GM15510 (cell line): ENCODE measurements around the gene VSIG10L2.

Experiments used
- POLR2A ChIP-seq: IDR thresholded peaks from 3 replicates; pipeline ENCODE4 v1.6.1; 2011; ENCODE audit warnings: borderline replicate concordance; ENCODE audit not compliant: insufficient read length; ENCODE audit errors: extremely low read depth

The VSIG10L2 gene

DNA sequence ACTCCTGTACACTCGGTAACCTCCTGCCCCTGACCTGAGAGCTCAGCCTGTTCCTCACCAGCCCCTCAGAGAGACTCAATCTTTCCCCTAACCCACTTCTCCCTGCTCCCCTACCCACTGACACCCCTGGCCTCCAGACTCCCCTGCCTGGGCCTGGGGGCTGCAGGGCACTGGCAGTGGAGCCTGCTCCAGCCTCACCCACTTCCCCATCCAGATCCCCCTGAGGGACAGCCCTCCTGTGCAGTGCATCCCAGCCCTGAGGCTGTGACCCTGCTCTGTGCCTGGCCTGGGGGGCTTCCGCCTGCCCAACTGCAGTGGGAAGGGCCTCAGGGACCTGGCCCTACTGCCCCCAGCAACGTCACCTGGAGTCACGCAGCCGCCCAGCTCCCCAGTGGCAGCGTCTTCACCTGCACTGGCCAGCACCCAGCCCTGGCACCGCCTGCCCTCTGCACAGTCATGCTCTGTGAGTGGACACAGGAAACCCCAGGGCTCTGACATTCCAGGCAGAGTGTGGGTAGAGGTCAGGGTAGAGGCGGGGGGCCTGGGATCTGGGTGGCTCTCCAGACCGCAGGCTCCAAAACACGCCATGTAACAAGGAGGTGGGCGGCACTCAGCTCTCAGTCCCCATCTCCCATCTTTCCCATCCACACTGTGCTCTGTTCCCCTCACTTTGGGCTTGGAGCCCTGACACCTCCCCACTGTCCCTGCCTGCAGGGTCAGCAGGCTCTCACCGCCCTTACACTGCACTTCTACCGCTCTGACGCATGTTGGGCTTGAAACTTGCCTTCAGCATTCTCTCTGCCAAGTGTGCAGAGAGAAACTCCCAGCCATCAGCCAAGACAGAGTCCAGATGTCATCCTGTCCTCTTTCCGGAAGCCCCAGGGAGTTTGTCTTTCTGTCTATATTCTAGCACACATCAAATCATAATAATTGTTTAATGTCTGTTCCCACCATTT, 5.1 kb downstream of the VSIG10L2 start:
- TF ChIP-seq POLR2A, result no peak

DNA sequence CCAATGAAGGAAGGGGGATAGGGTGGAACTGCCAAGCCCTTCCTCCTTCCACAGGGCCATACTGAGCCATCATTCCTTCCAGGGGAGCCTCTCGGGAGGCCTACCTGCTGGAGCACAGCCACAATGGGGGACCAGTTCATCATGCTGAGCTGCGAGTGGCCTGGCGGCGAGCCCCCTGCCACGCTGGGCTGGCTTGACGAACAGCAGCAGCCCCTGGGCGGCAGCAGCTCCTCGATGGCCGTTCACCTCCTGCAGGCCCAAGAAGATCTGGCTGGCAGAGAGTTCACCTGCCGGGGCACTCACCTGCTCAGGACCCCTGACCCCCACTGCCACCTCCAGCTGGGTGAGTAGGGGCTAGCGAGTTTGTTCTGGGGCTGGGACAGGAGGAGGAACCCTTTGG, 5.9 kb downstream of the VSIG10L2 start:
- no peak for TF ChIP-seq POLR2A

DNA sequence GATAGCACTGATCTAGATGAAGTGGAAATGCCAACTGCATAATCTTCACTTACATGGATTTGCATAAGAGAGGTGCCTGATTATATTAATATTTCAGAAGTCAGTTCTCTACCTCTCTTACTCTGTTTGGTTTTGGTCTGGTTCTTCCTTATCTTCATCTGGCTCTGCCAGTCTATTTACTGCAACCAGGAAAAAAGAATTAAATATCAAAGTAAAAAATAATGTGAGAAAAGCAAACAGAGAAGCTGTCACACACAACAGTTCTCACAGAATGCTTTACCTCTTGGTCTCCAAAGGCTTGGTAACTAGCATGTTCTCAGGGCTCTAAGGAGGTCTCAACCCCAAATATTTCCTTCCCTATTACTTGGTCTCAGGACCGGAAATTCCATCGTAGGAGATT, 6.7 kb downstream of the VSIG10L2 start:
- no peak for TF ChIP-seq POLR2A

DNA sequence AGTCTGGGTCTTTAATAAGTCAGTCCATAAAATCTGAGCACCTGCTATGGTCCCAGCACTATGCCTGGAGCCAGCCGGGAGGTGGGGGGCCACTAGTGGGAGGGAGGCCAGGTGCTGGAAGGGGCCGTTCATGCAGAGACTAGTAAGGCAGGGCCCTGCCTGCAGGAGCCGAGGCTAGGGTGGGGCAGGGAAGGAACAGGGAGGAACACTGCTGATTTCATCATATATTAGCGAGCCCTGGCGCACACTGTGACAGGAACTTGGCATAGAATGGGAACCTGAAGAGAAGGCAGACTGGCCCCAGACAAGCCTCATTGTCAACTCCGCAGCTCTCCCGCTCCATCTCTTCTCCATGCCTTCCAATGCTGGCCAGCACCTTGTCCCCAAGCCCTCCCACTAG, 7.1 kb downstream of the VSIG10L2 start:
- no peak for TF ChIP-seq POLR2A

DNA sequence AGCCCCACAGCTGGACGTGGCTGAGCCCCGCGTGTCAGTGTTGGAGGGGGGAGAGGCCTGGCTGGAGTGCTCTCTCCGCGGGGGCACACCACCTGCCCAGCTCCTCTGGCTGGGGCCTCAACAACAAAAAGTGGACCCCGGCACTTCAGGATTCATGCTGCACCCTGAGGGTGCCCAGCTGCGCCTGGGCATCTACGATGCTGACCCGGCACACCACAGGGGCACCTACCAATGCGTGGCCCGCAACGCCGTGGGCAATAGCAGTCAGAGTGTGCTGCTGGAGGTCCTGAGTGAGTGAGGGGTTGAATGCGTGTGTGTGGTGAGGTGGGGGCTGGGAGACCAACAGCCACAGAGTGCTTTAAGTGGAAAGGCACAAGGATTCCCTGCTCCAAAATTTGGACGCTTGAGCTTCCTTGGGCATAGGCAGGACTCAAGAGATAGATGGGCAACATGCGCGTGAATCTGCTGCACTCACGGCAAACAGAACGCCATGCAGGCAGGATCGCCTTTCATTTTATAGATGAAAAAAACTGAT, 7.6 kb downstream of the VSIG10L2 start:
- TF ChIP-seq POLR2A, result no peak

DNA sequence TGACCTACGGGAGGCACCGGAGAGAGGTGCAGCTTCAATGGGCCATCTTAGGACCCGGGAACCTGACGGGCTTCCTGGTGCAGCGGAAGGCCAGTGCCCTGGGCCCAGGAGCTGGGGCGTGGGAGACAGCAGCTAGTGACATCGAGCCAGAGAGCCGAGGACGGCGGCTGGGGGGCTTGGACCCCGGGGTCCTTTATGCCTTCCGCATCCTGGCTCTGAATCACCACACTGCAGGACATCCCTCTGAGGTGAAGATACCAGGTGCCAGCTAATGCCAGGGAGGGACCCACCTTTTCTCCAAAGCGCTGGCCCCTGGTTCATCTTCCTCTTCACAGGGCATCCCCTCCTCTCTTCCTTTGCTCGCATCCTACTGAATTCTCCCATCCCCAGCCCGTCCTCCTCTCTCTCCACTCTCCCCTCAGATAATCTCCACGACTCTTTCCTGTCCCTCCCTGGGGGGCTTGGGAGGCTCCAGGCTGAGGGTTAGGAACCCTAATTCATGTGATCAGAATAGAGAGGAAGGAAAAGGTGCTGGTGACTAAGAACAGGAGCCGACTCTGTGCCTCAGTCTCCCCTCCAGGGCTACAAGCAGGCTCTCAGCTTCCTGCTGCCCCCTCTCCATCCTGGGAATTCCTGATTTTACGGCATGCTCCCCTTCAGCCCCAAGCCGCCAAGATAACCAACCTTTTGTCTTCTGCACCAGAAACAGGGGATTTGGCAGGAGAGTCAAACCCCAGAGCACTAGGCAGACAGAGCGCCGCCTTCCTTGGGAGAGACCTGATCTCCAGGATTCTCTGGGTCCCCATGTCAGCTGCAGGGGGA, 8.5 kb downstream of the VSIG10L2 start:
- TF ChIP-seq POLR2A, result no peak

DNA sequence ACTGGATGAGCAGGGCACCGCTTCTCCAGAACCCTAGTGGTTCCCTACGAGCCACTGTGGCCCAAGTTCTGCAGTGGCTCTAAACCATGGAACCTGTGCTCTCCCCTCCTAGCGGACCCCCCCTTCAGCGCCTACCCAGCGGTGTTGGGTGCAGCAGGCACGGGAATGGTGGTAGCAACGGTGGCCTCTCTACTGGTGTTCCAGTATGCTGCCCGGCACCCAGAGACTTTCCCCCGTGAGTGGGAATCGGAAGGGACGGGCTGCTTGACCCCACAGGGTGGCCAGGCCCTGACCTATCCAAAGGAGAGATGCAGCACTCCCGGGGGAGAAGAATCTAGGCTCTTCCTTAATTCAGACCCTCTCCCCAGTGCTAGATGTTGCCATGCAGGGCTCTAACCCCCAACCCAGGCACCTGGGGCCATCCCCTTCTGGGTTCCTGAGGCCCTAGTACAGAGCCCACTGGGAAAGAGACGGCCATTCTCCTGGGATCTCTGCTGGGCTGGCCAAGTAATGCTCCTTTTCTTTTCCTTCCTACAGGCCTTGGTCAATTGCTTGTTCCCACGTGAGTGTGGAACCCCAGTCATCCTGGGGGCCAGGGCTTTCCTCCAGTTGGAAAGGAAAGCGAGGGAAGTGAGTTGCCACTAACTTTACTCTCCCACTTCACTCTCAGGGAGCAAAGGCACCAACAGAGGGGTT, 9.2 kb downstream of the VSIG10L2 start:
- no peak for TF ChIP-seq POLR2A

DNA sequence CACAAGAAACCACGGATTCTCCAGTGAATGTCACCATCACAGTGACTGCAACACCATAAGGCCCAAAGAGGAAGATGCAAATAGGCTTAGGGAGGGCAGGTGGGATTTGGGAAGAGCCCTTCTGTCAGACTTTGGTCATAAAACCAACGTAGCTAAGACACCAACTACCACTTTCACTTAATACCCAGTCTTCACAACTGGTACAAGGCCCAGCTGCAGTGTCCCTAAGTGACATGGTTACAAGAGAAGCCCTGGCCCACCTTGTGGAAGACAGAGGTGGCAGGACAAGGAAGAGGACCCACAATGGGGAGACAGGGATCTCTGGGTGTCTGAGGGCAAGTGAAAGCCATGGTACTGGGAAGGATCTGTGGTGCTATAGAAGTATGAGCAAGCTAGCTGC, 10.0 kb downstream of the VSIG10L2 start:
- TF ChIP-seq POLR2A, result no peak

DNA sequence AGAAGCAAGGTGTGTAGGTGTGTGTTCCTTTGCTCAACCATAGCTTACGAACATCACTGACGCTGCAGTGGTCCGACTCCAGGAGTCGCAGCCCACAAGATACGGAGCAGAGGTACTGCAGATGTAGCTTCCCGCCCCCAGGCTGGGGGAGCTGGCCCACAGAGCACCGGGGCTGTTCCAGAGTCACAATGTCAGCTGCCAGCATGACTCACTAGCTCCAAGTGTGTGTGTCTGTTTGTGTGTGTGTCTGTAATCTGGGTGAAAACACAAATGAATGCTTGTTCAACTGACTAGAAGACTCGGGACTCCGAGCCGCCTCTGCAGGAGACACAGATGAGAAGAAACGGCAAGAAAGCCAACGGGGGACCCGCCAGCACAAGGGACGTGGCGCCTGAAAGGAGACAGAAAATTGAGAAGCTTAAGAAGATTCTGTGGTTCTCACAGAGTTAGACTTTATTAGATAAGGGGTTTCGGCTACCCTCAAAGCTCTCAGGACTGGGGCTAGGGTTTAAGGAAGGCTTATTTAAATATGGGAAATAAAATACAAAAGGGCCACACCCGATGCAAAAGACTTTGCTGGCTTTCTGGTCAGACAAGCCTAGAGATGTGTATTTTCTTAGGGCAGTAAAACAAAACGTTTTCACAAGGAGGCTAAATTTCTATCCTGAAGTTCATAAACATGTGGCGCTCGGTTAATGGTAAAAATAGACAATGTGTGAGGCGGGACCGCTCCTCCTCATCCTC, 10.7 kb downstream of the VSIG10L2 start:
- TF ChIP-seq POLR2A, result no peak

DNA sequence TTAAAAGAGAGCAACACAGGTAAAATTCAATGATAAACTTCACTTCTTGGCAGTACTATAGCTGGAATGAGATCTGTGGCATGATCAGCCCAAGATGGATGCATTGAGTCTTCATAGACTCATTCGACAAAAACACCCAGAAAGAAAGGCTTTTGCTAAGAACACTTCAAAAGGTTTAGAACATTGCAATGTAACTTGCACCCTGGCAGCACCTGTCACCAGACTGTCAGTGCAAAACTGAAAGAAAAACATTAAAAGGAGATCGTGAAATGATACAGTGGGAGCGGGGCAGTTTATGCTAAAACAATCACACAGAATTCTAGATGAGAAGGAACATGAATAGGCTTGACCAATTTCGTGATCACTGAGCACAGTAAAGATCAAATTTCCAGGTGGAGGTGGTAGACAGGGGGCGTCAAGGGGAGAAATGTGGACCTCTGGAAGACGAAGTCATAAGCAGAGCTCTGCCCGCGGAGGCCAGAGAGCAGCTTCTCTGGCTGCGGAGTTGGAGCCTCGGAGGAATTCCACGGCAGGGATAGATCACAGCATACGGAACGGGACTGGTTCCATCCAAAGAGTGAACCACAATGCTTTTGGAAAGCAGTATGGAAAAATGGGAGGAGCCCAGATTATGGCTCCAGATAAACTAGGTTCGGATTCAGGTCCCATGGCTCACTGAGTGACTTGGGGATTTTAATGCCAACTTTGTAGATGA, 11.9 kb downstream of the VSIG10L2 start:
- TF ChIP-seq POLR2A, result no peak

DNA sequence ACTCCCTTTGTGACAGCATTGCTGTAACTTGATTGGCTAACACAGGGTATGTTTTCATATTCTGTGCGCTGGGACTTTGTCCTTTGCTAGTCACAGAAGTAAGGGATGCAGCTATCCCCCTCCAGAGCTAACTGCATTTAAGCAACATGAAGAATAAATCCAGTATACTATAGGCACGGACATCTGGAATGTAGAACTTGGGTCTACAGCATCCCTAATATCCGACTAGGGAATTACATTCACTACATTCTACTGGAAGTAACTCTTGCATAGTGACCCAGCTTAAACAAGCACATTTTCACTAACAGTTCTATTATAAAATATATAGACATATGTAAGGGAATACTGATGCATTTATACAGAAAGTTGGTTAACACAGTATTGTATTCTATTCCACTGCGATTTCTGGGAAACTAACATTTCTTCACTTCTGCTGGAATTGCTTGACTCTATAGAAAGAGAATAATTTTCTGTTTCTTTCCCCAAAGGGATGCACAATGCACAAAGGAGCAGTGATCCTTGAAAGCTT, 13.1 kb downstream of the VSIG10L2 start:
- TF ChIP-seq POLR2A, result no peak

DNA sequence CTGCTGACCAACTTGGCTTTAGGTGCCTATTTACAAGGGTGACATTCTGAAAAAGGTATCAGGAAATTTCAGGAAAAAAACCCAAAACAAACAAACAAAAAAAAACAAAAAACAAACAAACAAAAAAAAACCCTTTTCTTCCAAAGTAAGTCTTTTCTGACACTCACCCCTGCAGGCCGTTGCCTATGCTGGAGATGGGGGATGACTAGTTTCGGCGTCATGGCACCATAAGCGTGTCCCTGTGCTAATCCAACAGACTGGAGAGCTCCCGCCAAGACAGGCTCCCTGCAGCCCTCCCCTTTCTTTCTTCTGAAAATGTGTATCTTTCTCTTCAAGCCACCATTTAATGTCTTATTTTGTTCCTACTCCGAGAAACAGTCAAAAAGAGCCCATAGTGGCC, 13.7 kb downstream of the VSIG10L2 start:
- no peak for TF ChIP-seq POLR2A

DNA sequence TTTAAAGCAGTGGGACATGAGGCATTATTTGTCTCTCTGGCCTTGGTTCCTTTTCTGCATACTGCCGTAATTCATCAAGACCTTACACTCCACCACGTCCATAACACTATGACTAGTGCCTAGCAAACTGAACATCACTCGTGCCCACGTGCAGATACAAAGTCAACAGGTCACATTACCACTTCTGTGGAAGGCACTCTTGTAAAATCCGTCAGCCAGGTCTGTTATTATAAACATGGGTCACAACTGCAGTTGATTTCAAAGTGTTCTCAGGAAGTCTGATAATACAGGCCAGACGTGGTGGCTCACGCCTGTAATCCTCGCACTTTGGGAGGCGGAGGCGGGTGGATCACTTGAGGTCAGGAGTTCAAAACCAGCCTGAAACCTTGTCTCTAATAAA, 14.1 kb downstream of the VSIG10L2 start:
- TF ChIP-seq POLR2A, result no peak
